C4-2B (cell line): ENCODE results near the gene LIN7A.

Experiments used
- CTCF ChIP-seq: fragments of 450-650 bp; conservative IDR thresholded peaks from 2 replicates; pipeline ENCODE4 v1.5.1; 2017; ENCODE audit warnings: mild to moderate bottlenecking
- ZFX ChIP-seq: fragments of 450-650 bp; IDR thresholded peaks from 2 replicates; pipeline ENCODE4 v1.6.1; 2017

- no peak for TF ChIP-seq CTCF
- TF ChIP-seq ZFX, result no peak
These were observed 107.1 kb downstream of the LIN7A start for GRCh38 chr12:80830533-80831088.
